GM18511 (cell line): ENCODE measurements around the gene PRSS21.
A peak's percentile ranks its signal among the peaks of the same experiment; 100 is the strongest.

ENCODE experiments used
- ATAC-seq: cut with Tn5 transposase; IDR thresholded peaks from one replicate; pipeline ENCODE4 v1.9.1; 2021; ENCODE audit warnings: mild to moderate bottlenecking, moderate library complexity; ENCODE audit not compliant: unreplicated experiment

PRSS21 gene, protein sequence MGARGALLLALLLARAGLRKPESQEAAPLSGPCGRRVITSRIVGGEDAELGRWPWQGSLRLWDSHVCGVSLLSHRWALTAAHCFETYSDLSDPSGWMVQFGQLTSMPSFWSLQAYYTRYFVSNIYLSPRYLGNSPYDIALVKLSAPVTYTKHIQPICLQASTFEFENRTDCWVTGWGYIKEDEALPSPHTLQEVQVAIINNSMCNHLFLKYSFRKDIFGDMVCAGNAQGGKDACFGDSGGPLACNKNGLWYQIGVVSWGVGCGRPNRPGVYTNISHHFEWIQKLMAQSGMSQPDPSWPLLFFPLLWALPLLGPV

DNA sequence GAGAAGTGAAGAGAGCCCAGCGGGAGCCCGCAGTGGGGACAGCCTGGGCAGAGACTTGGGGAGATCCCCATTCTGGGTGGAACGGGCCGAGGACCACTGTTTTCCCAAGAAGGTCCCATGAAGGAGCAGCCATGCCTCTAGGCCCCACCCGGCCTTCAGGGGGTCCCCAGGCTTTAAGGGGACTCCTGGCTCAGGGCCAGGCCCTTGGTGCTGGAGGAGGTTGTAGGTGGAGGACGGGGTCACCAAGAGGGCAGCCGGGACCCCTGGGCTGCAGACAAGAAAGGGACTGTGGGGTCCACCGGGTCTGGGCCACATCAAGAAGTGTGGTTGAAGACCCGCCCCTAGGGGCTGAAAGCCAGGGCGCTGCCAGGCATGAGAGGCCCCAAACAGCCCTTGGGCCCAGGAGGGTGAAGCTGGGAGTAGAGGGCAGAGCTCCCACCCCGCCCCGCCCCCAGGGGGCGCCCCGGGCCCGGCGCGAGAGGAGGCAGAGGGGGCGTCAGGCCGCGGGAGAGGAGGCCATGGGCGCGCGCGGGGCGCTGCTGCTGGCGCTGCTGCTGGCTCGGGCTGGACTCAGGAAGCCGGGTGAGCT is at the start of gene PRSS21:
Gene PRSS21, plus strand, starts transcription at position 487 of the 589 bp plus-strand sequence. Its CDS starts 32 bp downstream, at position 519.
- ATAC-seq: no peak

DNA sequence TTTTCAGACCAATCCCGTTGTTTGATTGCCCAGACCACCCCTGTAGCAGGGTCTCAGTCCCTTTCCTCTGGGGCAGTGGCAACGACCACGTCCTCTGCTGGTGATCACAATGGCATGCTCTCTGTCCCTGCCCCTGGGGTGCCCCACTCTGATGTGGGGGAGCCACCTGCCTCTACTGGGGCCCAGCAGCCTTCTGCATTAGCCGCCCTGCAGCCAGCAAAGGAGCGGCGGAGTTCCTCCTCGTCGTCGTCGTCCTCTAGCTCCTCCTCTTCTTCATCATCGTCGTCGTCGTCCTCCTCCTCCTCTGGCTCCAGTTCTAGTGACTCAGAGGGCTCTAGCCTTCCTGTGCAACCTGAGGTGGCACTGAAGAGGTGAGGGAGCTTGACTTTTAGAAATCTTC is 49.1 kb upstream of the PRSS21 start:
- no peak for ATAC-seq

DNA sequence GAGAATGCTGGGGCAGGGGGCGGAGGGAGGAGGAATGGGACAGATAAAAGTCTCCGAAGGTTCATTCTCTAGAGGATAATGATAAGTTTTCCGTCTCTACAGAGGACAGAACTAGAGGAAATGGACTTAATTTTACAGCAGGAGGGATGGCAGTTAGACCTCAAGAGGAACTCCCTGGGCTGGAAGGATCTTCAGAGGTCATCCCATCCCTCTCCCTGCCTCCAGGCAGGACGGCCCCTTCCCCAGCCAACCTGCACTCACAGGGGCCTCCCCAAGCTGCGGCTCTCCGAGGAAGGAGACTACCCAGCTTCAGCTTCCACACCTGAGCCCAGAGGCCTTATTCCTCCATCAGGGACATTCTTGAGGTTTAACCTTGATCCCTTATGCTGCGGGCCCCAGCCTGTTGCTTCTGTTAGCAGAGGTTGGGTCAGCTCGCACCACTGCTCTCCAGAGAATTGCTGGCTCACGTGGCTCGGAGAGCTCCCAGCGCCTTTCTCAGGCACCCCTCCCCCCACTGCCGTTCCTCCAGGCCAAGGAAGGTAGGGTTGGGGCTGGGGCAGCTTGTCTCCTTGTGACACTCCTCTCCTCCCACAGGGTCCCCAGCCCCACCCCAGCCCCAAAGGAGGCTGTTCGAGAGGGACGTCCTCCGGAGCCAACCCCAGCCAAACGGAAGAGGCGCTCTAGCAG is 48.5 kb upstream of the PRSS21 start:
- no peak for ATAC-seq

DNA sequence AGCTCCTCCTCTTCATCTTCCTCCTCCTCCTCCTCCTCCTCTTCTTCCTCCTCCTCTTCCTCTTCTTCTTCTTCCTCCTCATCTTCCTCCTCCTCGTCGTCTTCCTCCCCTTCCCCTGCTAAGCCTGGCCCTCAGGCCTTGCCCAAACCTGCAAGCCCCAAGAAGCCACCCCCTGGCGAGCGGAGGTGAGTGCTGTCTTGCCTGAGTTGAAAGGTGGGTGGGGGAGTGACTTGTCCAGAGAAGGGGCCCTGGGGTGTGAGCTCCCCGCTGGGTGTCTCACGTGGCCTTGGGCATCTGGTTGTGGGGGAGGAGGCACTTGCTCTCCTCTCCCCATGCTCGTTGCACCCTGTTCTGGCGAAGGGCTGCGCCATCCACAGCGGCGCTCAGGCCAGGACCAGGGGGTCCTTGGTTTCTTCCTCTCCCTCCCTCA is 47.9 kb upstream of the PRSS21 start:
- ATAC-seq: no peak

DNA sequence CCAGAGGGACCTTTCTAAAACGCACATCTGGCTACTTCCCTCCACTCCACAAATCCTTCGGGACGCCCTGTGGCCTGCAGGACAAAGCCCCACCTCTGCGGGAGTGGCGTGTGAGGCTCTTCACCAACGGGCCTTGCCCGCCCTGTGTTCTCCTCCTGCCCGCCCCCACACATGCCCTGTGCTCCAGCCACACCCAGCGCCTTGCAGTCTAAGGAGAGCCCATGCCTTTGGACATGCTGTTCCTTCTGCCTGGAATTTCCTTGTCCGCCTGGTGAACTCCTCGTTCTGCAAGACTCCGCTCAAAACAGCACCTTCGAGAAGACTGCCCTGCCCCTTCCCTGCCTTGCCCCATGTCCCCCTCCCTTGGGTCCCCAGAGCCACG is 47.4 kb upstream of the PRSS21 start:
- no peak for ATAC-seq

DNA sequence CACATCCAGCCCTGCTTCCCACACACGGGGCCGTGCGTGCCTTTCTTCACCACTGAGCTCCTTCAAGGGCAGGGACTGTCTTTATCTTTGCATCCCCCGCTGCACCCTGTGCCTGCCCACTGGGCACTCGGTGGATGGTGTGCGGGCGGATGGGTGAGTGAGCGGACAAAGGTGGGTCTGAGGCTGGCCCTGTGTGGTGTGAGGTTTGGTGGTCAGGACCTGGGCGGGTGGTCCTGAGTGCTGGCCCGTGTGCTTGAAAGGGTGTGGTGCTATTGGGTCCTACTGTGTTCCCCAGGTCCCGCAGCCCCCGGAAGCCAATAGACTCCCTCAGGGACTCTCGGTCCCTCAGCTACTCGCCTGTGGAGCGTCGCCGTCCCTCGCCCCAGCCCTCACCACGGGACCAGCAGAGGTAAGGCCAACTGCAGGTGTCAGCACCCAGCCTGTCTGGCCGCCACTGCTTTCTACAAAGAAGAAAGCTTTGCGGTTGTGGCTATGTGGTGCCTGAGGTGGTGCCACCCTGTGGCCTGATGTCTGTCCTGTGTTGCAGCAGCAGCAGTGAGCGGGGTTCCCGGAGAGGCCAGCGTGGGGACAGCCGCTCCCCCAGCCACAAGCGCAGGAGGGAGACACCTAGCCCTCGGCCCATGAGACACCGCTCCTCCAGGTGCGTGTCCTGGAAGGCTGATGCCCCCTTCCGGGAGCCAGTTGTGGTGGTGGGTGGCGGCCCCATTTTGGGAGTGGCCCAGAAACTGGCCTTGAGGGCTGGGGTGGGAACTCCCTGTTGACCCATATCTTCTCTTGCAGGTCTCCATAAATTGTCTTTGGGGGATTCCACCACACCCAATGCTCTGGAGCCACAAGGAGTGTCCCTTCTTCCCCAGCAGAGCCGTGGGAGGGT is 46.7 kb upstream of the PRSS21 start:
- ATAC-seq: no peak

DNA sequence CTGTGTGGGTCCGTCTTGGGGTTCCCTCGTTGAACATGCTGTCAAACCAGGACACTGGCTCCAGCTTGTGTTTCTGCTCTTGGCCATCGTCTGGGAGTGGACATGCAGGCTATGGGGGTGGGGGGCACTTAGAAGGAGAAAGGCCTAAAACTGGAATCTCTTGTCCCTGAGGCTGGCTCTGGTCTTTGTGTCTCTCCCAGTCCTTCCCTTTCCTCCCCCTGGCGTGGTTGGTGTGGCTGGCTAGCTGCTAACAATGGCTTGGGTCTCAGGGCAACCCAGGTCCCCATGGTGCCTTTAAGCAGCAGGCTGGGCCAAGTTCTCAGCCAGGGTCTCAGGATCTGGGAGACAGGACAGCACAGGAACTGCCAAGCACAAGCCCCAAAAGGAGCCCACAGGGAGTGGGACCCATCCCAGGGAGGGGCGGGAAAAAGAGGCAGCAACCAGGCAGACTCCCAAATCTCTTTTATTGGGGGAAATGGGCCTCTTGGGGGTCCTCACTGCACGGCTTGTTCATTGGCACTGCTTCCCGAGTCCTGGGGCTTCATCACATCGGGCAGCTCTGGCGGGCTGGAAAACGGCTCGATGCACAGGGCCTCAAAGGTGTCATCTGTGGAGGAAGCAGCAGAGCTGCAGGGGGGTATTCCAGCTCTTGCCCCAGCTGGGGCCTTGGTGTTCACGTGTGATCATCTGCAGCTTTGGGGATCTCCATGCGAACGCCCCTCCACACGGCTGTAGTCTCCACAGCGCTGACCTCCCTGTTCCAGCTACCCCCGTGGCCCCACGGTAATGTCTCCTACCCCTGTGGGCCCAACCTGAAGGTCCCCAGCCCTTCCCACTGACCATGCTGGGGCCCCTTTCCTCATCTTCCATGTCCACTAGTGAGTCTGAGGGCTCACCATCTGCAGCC is 45.3 kb upstream of the PRSS21 start:
- no peak for ATAC-seq

DNA sequence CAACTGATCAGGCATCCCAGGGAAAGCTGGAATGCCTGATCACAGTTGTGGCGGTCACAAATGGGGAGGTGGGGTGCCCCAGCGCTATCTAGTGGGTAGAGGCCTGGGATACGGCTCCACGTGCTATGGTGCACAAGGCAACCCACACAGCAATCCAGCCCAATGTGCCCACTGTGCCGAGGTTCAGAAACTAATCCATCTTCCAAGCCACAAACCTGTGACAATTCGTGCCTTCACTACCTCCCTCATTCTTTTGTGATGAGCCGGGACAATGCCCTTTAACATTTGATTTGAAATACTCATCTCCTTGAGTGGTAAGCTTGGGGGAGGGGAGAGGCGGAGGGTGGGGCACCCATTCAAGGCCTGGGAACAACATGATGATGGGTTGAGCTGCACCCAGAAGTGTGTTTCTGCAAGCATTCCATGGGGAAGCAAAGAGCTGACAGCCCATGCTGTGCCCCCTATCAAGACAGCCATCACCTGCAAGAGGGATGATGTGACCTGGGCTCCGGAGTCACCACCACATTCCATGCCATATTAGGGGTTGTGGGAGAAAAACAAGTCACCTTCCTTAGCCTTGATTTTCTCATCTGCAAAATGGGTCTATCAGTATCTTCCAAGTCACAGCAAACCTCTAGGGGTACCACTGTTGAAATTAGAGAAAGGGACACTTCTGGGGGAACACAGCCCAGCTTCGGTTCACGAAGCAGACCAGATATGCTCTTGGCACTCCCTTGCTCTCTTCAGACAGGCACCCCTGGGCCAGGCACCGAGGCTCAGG is 43.7 kb upstream of the PRSS21 start:
- no peak for ATAC-seq

DNA sequence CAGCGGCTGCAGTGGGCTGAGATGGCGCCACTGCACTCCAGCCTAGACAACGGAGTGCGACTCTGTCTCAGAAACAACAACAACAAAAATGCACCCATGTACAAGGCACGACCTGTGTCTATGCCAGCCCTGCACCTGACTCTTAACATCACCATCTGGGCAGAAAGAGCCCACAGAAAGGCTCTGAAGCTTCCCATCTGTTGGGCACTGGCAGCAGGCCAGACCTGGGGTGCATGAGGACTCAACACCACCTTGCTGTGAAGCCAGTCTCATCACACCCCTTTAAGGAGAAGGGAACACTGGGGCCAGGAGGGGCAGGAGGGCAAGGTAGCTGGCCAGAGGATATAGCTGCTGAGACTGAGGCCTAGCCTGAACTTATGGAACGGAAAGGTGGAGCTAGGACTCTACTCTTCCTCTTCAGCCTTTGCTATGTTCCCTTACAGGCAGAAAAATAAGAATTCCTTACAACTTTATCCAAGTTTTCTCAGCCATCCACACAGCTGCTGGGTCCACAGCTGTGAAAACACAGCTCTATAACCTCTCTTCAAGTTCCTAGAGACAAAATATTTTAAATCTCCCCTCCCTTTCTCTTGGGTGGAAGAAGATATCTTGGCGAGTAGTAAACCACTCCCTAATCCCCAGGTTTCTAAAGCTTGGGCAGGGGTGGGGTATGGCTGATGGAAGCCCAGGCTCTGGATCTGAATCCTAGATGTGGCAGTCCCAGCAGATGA is 42.7 kb upstream of the PRSS21 start:
- no peak for ATAC-seq

DNA sequence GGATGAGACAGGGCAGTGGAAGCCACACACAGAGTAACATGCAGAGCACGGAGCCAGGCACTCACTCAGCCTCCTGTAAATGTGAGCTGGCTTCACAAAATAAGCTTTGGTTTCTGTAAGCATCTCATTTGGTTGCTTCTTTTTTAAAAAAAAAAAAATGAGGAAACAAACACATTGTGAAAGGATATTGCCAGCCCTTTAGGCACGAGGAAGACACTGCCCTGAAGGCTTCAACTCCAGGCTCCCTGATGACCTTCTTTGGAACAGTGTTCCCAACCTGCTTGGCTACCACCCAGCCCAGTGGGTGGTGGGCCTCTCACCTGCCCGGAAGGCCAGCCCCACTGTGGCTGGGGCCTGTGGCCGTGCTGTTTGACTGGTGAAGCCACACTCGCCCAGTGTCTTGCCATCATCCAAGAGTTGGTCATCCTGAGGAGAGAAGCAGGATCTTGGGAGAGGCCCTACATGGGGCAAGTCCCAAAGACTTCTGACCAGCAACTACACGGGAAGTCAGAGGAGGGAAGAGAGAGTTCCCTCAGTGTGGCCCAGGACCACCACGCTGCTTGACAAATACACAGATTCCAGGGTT is 41.8 kb upstream of the PRSS21 start:
- no peak for ATAC-seq

DNA sequence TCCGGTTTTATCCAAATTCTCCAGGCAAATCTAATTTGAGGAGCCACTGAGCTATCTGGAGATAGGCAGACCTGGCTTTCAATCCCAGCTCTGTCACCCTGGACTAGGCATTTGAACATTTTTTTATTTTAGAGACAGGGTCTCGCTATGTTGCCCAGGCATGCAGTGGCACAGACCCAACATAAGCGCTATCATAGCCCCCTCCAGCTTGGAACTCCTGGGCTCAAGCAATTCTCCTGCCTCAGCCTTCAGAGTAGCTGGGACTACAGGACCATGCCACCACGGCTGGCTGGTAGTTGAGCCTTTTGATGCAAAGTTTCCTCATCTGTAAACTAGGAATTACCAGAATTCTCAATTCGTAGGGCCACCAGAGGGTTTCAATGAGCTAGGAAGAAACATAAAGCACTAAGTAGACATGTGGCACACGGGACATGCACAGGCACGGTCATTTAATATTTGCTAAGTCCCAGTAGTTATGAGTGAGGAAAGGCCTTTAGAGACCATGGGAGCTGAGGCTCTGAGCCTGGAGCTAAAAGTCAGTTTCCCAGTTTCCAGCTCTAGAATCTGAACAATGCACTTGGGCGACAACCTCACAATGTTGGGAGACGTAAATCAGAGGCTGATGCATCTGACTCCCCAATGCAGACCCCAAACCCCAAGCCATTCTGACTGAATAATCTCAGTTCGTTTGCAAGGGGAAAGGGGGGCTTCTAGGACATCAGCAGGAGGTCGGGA is 41.1 kb upstream of the PRSS21 start:
- ATAC-seq: no peak

DNA sequence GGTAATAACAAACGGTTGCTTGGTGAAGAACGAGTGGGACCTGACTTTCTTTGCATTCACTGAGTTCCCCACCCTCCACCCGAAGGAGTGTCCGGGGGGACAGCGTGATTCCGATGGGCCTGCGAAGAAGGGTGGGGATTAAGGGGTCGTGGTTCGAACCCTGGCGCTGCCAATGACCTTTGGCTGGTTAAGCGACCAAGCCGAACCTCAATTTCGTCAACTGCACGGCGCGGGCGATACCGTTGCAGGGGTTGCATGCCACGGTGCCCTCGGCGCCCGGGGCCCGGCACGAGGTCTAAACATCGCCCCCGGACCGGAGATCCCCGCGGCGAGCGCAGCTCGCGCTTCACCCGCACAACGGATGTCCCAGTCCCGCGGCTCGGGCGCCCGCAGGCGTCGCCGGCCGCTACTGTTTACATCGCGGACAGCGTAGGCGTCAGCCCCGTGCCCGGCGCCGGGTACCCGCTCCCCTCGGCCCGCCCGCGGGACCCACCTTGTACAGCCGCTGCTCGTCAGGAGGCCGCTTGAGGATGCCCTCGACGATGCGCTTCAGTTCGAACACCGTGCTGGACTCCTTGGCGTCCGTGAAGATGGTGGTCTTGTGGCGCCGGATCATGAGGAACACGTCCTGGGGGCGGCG is 40.4 kb upstream of the PRSS21 start:
- peak; percentile 33 for ATAC-seq

DNA sequence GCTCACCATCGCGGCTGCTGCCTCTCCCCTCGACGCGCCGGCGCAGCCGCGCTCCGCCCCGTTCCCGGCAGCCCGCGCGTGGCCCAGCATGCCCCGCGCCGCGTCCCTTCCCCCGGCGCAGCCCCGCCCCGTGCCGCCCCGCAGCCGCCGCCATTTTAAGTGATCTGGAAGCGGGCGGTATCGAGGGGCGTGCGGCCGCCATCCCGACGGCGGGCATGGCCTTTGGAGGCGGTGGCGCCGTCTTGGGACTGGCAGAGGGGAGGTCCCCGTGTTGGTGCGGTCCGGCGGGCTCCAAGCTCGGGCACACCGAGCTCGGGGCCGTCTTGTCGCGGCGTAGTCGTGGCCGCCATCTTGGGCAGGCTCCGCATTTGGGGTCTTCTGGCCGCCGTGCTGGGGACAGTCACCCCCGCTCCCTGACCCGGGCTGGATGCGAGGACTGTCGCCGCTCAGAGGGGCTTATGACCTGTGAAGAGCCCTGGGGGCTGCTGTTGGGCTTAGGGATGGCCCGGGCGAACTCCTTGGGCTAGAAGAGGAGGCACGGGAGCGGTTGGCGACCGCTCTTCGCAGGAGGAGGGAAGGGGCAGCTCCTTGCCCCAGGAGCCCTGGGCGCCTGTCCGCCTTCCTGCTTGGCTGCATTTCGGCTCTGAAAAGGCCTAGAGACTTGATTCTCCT is 39.7 kb upstream of the PRSS21 start, which contains the start of gene ELOB:
Gene ELOB, minus strand, starts transcription at position 50 of the 672 bp plus-strand sequence. Its CDS starts 41 bp downstream, at position 9.
- ATAC-seq: peak; percentile 82

DNA sequence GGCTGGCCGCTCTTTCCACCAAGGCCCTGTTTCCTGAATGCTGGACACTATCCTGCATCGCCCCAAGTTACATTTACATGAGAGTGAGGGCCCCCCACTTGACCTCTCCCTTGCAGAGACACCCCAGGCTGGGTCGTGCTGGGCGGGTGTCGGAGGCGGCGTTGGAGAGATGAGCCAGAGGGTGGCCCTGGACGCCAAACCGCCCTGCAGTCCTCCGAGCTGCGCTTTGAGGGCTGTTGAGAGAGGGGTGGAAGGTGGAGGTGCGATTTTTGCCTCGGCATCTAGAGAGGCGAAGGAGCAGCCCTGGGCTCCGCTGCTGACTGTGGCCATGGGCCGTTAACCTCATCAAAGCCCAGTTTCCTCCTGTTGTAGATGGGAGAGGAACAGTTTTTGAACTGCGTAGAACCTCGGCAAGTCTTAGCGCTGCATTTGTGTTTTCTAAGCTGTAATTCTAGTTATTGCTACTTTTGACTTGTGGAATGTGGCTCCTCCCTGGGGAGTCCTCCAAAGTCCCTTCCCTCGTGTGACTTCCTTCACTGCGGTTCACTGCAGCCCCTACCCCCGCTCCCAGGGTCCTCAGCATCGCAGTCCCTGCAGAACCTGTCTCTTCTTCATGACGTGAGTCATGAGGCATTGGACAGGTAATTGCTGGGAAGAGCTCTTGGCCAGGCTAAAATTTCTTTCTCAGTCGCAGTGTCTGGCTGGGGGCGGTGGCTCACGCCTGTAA is 39.0 kb upstream of the PRSS21 start:
- ATAC-seq: peak; percentile 22

DNA sequence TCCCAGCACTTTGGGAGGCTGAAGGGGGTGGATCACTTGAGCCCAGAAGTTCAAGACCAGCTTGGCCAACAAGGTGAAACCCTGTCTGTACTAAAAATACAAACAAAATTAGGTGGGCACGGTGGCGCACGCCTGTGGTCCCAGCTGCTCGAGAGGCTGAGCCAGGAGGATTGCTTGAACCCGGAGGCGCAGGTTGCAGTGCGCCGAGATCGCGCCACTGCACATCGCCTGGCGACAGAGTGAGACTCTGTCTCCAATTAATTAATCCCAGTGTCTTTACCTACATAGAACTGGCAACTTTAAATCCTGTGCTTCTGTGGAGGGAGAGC is 38.4 kb upstream of the PRSS21 start:
- no peak for ATAC-seq
